Kidney (tissue), 14 donors: ENCODE data around the gene ASGR2. TPM values are rescaled to one million over a fixed set of nuclear protein-coding genes. Genes with fewer than 3 reads are reported as not detected.
"Not testable (repeated sequence)": the region's sequence is repeated elsewhere in the genome, so short reads cannot be mapped to it uniquely, and the experiment has no call there.

Experiments used
- DNase-seq, 5 donors: peaks; one replicate each; pipeline ENCODE4 v3.0.0-alpha.2; 2013 to 2020
- FAIRE-seq: peaks from 2 replicates; lab custom pipeline; 2012; peaks lifted over from hg19 to GRCh38; lab: Jason Lieb, UNC
- H3K27ac ChIP-seq, 2 donors: one replicate each; pipeline ENCODE4 v1.7.0; 2013; ENCODE audit warnings: low read depth in 2 of 2, low read length in 2 of 2, inconsistent platforms in 1 of 2
- H3K27me3 ChIP-seq: one replicate; pipeline ENCODE4 v1.7.1; 2013; ENCODE audit warnings: low read length, inconsistent platforms; ENCODE audit not compliant: control insufficient read depth, insufficient read depth
- H3K36me3 ChIP-seq, 3 donors: one replicate each; pipeline versions ENCODE4 v1.7.0 to v1.7.1; 2013; ENCODE audit warnings: low read length in 3 of 3, control low read depth in 1 of 3, inconsistent platforms in 1 of 3; ENCODE audit not compliant: insufficient read depth in 3 of 3, control insufficient read depth in 2 of 3
- H3K4me1 ChIP-seq, 3 donors: one replicate each; pipeline versions ENCODE4 v1.7.0 to v1.7.1; 2013; ENCODE audit warnings: low read length in 3 of 3, inconsistent platforms in 1 of 3, low read depth in 1 of 3; ENCODE audit not compliant: control insufficient read depth in 2 of 3, insufficient read depth in 2 of 3
- H3K4me3 ChIP-seq, 3 donors: one replicate each; pipeline versions ENCODE4 v1.7.0 to v1.8.1; 2013; ENCODE audit warnings: low read length in 3 of 3, control low read depth in 1 of 3, inconsistent platforms in 1 of 3
- H3K9ac ChIP-seq, 3 donors: one replicate each; pipeline versions ENCODE4 v1.7.0 to v1.7.1; 2013; ENCODE audit warnings: low read length in 3 of 3, control low read depth in 1 of 3, inconsistent platforms in 1 of 3
- H3K9me3 ChIP-seq, 3 donors: one replicate each; pipeline versions ENCODE4 v1.7.0 to v1.7.1; 2013; ENCODE audit warnings: low read length in 3 of 3, control low read depth in 1 of 3, inconsistent platforms in 1 of 3; ENCODE audit not compliant: control insufficient read depth in 2 of 3, insufficient read depth in 1 of 3
- CTCF ChIP-seq: IDR thresholded peaks from 3 replicates; pipeline ENCODE4 v1.5.1; 2012; ENCODE audit warnings: mild to moderate bottlenecking, moderate library complexity, borderline replicate concordance; ENCODE audit not compliant: insufficient read depth; ENCODE audit errors: extremely low read depth
- intact Hi-C: fragments of 100-400 bp; cut with DNase I; formaldehyde crosslinking; loops from one replicate; pipeline ENCODE4 v1.11.1; 2022
- polyA plus RNA-seq: library from polyadenylated mRNA; stranded (reverse); fragments of 350-450 nt; fragmentation: Illumina TruSeq; extraction: RNeasy Lipid Tissue Mini Kit (QIAGEN cat#74804); gene quantifications from one replicate; pipeline ENCODE4 v1.2.3, GENCODE V29; 2014; ENCODE audit warnings: low read depth, low replicate concordance; ENCODE audit not compliant: insufficient read depth
- total RNA-seq: library from RNA; stranded (reverse); fragmentation: NEBNext Ultra II Directional; extraction: Animal tissue kit (Norgen Biotek cat#: 25700); gene quantifications from one replicate; pipeline ENCODE4 v1.2.1, GENCODE V29; 2021
- donor health status: control.
- donor health status: control.
- donor health status: control.
- donor health status: control.
- donor health status: control.
- donor health status: DM: yes; HTN: yes; CAD: no.
- donor health status: Normal renal cell carcinoma (clear cell type).

ASGR2 gene
- total and polyA plus RNA-seq, 2 donors from 2014 or later = 1.2 to 1.4 TPM

GRCh38 chr17:7102421-7102820 lies 12.2 kb downstream of the ASGR2 start:
- no peaks in the 10 kb centered on the region for H3K27me3 ChIP-seq
- H3K27ac ChIP-seq = no peak overlapping the region
- DNase-seq (no peak), FAIRE-seq (no peak)
- no peak overlapping the region for H3K9ac ChIP-seq
- H3K9me3 ChIP-seq = no peaks in the 10 kb centered on the region
- no peak overlapping the region for H3K4me3 ChIP-seq
- intact Hi-C loops = no loop called here
- H3K36me3 ChIP-seq = no peaks in the 10 kb centered on the region
- H3K4me1 ChIP-seq = no peaks in the 10 kb centered on the region
- no peak for TF ChIP-seq CTCF

- Histone ChIP-seq H3K9me3 (no peaks in the 10 kb centered on the region), H3K27me3 (no peaks in the 10 kb centered on the region), H3K36me3 (no peaks in the 10 kb centered on the region), H3K27ac (no peak overlapping the region), H3K4me1 (no peaks in the 10 kb centered on the region), H3K9ac (no peak overlapping the region), H3K4me3 (no peak overlapping the region)
- FAIRE-seq = no peak
- DNase-seq = no peak
- intact Hi-C loops = no loop called here
- no peak for TF ChIP-seq CTCF
Observed at GRCh38 chr17:7101531-7101930, 13.1 kb downstream of the ASGR2 start.

GRCh38 chr17:7100641-7101379 lies 13.8 kb downstream of the ASGR2 start:
- H3K36me3 ChIP-seq, H3K9me3 ChIP-seq, DNase-seq, H3K27ac ChIP-seq, H3K4me1 ChIP-seq, H3K27me3 ChIP-seq, H3K9ac ChIP-seq, H3K4me3 ChIP-seq, intact Hi-C loops, FAIRE-seq: not testable (repeated sequence)

GRCh38 chr17:7098802-7099459 lies 15.7 kb downstream of the ASGR2 start:
- Histone ChIP-seq H3K4me3 (no peak overlapping the region), H3K9me3 (no peaks in the 10 kb centered on the region), H3K27me3 (no peaks in the 10 kb centered on the region), H3K4me1 (no peaks in the 10 kb centered on the region), H3K9ac (no peak overlapping the region), H3K36me3 (no peaks in the 10 kb centered on the region), H3K27ac (no peak overlapping the region)
- intact Hi-C loops = no loop called here
- DNase-seq (no peak), FAIRE-seq (no peak)
- no peak for TF ChIP-seq CTCF
